ENCODE data around the gene BUB3. TPM values are rescaled to one million over a fixed set of nuclear protein-coding genes. Genes with fewer than 3 reads are reported as not detected.

Gene BUB3
- total and polyA plus RNA-seq, 2 experiments from 2014 or later = 243 to 272 TPM

DNA sequence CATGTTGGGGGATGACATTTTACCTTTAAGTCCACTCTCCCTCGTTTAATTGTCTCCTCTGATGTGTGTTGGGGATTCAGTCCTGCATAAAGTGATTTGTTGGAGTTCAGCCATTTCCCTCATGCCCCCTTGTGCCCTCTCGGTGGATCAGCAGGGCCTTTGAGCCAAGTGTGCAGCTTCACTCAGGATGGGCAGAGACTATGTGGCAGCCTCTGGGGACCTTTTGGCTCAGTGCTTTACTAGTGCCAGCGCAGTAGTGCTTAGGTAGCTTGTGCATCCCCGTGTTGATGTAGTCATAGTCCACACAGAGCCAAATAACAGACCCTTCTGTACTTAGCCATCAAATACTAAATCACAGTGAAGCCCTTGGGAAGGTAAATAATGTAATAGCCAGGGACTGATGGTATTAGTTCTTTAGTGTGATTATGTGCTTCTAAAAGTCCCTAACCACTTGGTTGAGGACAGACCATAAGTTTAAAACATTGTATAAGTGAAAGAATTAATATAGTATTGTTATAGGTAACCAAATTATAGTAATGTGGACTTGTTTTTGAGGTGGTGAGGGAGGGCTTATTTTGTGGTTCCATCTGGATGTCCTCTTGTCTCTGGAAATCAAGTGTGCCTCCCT is 11.4 kb downstream of the BUB3 start:
- TF ChIP-seq, protein P1, sequence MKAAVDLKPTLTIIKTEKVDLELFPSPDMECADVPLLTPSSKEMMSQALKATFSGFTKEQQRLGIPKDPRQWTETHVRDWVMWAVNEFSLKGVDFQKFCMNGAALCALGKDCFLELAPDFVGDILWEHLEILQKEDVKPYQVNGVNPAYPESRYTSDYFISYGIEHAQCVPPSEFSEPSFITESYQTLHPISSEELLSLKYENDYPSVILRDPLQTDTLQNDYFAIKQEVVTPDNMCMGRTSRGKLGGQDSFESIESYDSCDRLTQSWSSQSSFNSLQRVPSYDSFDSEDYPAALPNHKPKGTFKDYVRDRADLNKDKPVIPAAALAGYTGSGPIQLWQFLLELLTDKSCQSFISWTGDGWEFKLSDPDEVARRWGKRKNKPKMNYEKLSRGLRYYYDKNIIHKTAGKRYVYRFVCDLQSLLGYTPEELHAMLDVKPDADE (IDR thresholded peaks at IDR 0.05) = no peak
- no peak for TF ChIP-seq EZH2phosphoT487 (IDR thresholded peaks at IDR 0.05; ENCODE audit: unreplicated experiment)
- no peak for TF ChIP-seq CREB1 (CRISPR knock-in tag; IDR thresholded peaks at IDR 0.05; ENCODE audit: low read depth)
- TF ChIP-seq, protein P2, sequence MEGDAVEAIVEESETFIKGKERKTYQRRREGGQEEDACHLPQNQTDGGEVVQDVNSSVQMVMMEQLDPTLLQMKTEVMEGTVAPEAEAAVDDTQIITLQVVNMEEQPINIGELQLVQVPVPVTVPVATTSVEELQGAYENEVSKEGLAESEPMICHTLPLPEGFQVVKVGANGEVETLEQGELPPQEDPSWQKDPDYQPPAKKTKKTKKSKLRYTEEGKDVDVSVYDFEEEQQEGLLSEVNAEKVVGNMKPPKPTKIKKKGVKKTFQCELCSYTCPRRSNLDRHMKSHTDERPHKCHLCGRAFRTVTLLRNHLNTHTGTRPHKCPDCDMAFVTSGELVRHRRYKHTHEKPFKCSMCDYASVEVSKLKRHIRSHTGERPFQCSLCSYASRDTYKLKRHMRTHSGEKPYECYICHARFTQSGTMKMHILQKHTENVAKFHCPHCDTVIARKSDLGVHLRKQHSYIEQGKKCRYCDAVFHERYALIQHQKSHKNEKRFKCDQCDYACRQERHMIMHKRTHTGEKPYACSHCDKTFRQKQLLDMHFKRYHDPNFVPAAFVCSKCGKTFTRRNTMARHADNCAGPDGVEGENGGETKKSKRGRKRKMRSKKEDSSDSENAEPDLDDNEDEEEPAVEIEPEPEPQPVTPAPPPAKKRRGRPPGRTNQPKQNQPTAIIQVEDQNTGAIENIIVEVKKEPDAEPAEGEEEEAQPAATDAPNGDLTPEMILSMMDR (conservative IDR thresholded peaks at IDR 0.05; ENCODE audit: low read depth in 2 of 2) = peak; percentile 25 to 43; a peak in 3 of 4 replicates
- H3K9me2 ChIP-seq (ENCODE audit: insufficient read depth) = no peaks in the 10 kb centered on the region
- no peak overlapping the region for H3K4me2 ChIP-seq
- H3K79me2 ChIP-seq (replicated peaks; ENCODE audit: insufficient read depth) = peaks cover 87% of the 10 kb centered on the region
- DNase-seq (ENCODE audit: low spot score) (no peak), ATAC-seq (peak; percentile 60)
- H3K36me3 Mint-ChIP-seq (ENCODE audit: low read depth) = peaks cover 78% of the 10 kb centered on the region
- no peaks in the 10 kb centered on the region for H3K9me3 Mint-ChIP-seq
- no peaks in the 10 kb centered on the region for H3K27me3 ChIP-seq (ENCODE audit: insufficient read depth)
- H3K27ac ChIP-seq (ENCODE audit: low read depth) = no peak overlapping the region
- no peak overlapping the region for H2AFZ ChIP-seq
- no peaks in the 10 kb centered on the region for H3F3A ChIP-seq (replicated peaks; ENCODE audit: low read depth)
- H3K4me3 ChIP-seq = no peak overlapping the region
- H3K4me3 Mint-ChIP-seq = no peak overlapping the region
- peaks cover 65% of the 10 kb centered on the region for H4K20me1 ChIP-seq (replicated peaks; ENCODE audit: insufficient read depth)
- H3K27ac Mint-ChIP-seq = no peak overlapping the region
- no peaks in the 10 kb centered on the region; the same call in 2 of the 3 replicates for H3K4me1 Mint-ChIP-seq
- no peaks in the 10 kb centered on the region for H3K4me1 ChIP-seq (ENCODE audit: insufficient read depth)
- H3K36me3 ChIP-seq (ENCODE audit: insufficient read depth) = peaks cover 28% of the 10 kb centered on the region
- H3K27me3 Mint-ChIP-seq (ENCODE audit: insufficient read depth, low read depth, poor library complexity) = no peaks in the 10 kb centered on the region

DNA sequence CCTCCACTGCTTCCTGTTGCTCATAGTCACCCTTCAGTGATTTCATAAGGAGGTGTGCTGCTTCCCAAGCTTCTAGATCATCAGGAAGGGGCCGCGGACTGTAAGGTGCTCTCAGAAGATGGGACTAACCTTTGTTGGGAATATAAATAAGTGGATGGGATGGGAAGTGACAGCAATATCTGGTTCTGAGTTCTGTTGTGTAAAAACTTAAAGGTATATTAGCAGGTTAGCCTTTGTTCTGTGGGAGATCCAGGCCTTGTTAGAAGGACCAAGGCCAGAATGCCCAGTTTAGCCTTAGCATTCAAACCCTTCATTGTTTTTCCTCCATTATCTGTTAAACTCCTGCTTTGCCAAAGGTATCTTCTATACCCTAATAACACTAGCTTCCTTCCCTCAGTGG is 12.4 kb downstream of the BUB3 start:
- Histone ChIP-seq H3K36me3 (ENCODE audit: insufficient read depth) (peaks cover 28% of the 10 kb centered on the region), H3K9me2 (ENCODE audit: insufficient read depth) (no peaks in the 10 kb centered on the region), H3K79me2 (replicated peaks; ENCODE audit: insufficient read depth) (peaks cover 82% of the 10 kb centered on the region)

More for the DNA sequence above, 12.4 kb downstream of the BUB3 start:
- TF ChIP-seq NANOG (IDR thresholded peaks at IDR 0.05; ENCODE audit: borderline replicate concordance) (no peak), CREB1 (CRISPR knock-in tag; IDR thresholded peaks at IDR 0.05; ENCODE audit: low read depth) (no peak), EZH2 (IDR thresholded peaks at IDR 0.05; ENCODE audit: low read depth, unreplicated experiment) (no peak), JUNB (IDR thresholded peaks at IDR 0.05; ENCODE audit: unreplicated experiment) (no peak), ZNF331 (CRISPR knock-in tag; IDR thresholded peaks at IDR 0.05; ENCODE audit: low read depth) (no peak), ZNF114 (CRISPR knock-in tag; IDR thresholded peaks at IDR 0.05) (no peak), POLR2AphosphoS5 (IDR thresholded peaks at IDR 0.05; ENCODE audit: low read depth) (no peak)
- TF ChIP-seq, protein P3, sequence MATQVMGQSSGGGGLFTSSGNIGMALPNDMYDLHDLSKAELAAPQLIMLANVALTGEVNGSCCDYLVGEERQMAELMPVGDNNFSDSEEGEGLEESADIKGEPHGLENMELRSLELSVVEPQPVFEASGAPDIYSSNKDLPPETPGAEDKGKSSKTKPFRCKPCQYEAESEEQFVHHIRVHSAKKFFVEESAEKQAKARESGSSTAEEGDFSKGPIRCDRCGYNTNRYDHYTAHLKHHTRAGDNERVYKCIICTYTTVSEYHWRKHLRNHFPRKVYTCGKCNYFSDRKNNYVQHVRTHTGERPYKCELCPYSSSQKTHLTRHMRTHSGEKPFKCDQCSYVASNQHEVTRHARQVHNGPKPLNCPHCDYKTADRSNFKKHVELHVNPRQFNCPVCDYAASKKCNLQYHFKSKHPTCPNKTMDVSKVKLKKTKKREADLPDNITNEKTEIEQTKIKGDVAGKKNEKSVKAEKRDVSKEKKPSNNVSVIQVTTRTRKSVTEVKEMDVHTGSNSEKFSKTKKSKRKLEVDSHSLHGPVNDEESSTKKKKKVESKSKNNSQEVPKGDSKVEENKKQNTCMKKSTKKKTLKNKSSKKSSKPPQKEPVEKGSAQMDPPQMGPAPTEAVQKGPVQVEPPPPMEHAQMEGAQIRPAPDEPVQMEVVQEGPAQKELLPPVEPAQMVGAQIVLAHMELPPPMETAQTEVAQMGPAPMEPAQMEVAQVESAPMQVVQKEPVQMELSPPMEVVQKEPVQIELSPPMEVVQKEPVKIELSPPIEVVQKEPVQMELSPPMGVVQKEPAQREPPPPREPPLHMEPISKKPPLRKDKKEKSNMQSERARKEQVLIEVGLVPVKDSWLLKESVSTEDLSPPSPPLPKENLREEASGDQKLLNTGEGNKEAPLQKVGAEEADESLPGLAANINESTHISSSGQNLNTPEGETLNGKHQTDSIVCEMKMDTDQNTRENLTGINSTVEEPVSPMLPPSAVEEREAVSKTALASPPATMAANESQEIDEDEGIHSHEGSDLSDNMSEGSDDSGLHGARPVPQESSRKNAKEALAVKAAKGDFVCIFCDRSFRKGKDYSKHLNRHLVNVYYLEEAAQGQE (IDR thresholded peaks at IDR 0.05; ENCODE audit: unreplicated experiment) = no peak
- TF ChIP-seq, protein P2 (conservative IDR thresholded peaks at IDR 0.05; ENCODE audit: low read depth in 2 of 2) = no peak
- TF ChIP-seq, protein P1 (IDR thresholded peaks at IDR 0.05) = no peak
- H3K27ac ChIP-seq (ENCODE audit: low read depth) = no peak overlapping the region
- no peaks in the 10 kb centered on the region for H3K9me3 Mint-ChIP-seq
- H3K27ac Mint-ChIP-seq = no peak overlapping the region
- no peak for ATAC-seq
- no peaks in the 10 kb centered on the region; the same call in 2 of the 3 replicates for H3K4me1 Mint-ChIP-seq
- no peaks in the 10 kb centered on the region for H3K27me3 ChIP-seq (ENCODE audit: insufficient read depth)
- H4K20me1 ChIP-seq (replicated peaks; ENCODE audit: insufficient read depth) = peaks cover 61% of the 10 kb centered on the region
- no peak overlapping the region for H2AFZ ChIP-seq
- DNase-seq (ENCODE audit: low spot score) = no peak
- no peaks in the 10 kb centered on the region for H3K27me3 Mint-ChIP-seq (ENCODE audit: insufficient read depth, low read depth, poor library complexity)
- no peak overlapping the region for H3K4me2 ChIP-seq
- peaks cover 69% of the 10 kb centered on the region for H3K36me3 Mint-ChIP-seq (ENCODE audit: low read depth)
- H3F3A ChIP-seq (replicated peaks; ENCODE audit: low read depth) = no peaks in the 10 kb centered on the region
- H3K4me3 Mint-ChIP-seq = no peak overlapping the region
- H3K4me1 ChIP-seq (ENCODE audit: insufficient read depth) = 0 out of 2 replicates have a peak, but pooled peaks cover 4% of the 10 kb centered on the region
- no peak overlapping the region for H3K4me3 ChIP-seq
